ENCODE data around the gene NF1.

DNA sequence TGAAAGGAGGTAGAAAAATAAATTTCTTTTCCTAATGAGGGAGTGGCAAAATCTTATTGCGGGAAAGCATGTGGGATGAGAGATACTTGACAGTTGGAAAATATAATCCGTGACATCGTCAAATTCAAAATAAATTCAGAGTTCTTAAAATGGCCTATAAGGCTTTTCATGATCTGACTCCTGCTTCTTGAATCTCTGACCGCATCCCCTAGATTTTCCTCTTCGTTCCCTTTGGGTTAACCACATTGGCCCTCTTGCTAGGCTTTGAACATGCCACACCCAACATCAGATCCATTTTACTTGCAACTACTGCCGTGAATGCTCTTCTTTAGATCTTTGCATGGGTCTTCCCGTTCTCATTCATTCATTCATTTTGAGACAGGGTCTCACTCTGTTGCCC is 50.1 kb downstream of the NF1 start:
- TF ChIP-seq EZH2phosphoT487 (conservative IDR thresholded peaks at IDR 0.05; ENCODE audit: low read length) = no peak
- TF ChIP-seq, protein P1, sequence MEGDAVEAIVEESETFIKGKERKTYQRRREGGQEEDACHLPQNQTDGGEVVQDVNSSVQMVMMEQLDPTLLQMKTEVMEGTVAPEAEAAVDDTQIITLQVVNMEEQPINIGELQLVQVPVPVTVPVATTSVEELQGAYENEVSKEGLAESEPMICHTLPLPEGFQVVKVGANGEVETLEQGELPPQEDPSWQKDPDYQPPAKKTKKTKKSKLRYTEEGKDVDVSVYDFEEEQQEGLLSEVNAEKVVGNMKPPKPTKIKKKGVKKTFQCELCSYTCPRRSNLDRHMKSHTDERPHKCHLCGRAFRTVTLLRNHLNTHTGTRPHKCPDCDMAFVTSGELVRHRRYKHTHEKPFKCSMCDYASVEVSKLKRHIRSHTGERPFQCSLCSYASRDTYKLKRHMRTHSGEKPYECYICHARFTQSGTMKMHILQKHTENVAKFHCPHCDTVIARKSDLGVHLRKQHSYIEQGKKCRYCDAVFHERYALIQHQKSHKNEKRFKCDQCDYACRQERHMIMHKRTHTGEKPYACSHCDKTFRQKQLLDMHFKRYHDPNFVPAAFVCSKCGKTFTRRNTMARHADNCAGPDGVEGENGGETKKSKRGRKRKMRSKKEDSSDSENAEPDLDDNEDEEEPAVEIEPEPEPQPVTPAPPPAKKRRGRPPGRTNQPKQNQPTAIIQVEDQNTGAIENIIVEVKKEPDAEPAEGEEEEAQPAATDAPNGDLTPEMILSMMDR (IDR thresholded peaks at IDR 0.05; ENCODE audit: insufficient read depth, low read length, poor library complexity, severe bottlenecking) = no peak

Data from SU-DHL-6 (cell line).